H54 (cell line): Measurements from ENCODE around the gene ZNF441.
"Not testable (repeated sequence)": the region's sequence is repeated elsewhere in the genome, so short reads cannot be mapped to it uniquely, and the experiment has no call there.

ENCODE experiments used
- DNase-seq: peaks from one replicate; pipeline ENCODE4 v3.0.0; 2011; ENCODE audit warnings: low spot score, mixed read lengths; ENCODE audit not compliant: insufficient read length
- FAIRE-seq: peaks from 3 replicates; lab custom pipeline; 2011; peaks lifted over from hg19 to GRCh38; lab: Jason Lieb, UNC
- POLR2A ChIP-seq: IDR thresholded peaks from 2 replicates; pipeline ENCODE4 v1.6.1; 2011; ENCODE audit warnings: low read depth, mild to moderate bottlenecking, low read length

Gene ZNF441

DNA sequence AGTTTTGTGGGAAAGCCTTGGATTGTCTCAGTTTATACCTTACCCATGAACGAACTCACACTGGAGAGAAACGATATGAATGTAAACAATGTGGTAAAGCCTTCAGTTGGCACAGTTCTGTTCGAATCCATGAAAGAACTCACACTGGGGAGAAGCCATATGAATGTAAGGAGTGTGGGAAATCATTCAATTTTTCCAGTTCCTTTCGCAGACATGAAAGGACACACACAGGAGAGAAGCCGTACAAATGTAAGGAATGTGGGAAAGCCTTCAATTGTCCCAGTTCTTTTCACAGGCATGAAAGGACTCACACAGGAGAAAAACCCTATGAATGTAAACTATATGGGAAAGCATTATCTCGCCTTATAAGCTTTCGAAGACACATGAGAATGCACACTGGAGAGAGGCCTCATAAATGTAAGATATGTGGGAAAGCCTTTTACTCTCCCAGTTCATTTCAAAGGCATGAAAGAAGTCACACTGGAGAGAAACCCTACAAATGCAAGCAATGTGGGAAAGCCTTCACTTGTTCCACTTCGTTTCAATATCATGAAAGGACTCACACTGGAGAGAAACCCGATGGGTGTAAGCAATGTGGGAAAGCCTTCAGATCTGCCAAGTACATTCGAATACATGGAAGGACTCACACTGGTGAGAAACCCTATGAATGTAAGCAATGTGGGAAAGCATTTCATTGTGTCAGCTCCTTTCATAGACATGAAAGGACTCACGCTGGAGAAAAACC lies 39.7 kb downstream of the ZNF441 start:
- no peak for FAIRE-seq

DNA sequence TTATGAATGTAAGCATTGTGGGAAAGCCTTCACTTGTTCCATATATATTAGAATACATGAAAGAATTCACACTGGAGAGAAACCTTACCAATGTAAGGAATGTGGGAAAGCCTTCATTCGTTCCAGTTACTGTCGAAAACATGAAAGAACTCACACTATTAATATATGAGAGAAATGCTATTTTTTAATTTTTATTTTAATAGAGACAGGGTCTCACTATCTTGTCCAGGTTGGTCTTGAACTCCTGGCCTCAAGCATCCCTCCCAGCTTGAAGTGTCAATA lies 40.2 kb downstream of the ZNF441 start:
- no peak for TF ChIP-seq POLR2A
- DNase-seq = no peak
- no peak for FAIRE-seq

More for the DNA sequence above, 39.7 kb downstream of the ZNF441 start:
- no peak for TF ChIP-seq POLR2A
- DNase-seq = no peak

DNA sequence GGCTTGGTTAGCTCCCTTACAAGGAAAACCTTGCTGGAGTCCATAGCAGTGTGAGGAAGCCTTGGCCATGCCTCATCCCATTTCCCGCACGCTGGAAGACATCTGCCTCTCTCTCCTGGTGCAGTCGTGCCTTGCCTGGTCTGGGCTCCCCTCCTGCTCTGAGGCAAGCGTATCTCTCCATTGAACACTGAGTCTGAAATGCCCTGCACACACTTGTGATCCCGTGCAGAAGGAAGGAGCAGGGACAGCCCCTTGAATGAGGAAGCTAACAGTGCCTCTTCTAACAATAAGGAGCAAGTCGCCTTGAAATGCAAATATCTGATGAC lies 46.9 kb downstream of the ZNF441 start:
- TF ChIP-seq POLR2A = no peak
- DNase-seq (no peak), FAIRE-seq (no peak)

DNA sequence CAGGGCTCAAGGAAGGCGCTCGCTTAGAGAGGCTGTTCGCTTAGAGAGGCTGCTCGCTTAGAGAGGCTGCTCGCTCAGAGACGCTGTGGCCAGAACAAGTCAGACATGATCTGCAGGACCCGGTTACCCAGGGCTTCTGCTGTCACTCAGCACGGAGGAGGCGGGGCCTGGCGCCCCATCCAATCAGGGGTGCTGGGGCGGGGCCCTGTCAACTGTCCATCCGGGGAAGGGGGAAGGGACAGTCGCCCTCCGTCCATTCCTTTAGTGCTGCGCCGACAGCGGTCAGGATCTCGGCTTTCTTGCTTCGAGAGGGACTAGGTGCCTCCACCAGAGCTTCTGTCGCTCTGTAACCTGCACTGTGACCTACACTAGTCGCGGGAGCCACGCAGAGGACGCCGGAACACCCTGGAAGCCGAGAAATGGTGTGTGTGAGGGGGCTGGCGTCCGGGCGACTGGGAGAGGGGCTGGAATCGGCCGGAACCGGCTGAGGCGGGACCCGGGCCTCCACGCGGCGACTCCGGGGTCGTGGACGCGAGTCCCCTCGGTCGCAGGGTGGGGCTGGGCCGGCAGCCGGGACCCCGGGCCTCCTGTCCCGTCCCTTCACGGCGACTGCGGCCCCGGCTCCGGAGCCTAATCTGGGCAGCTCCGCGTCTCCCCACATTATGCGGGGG lies 47.4 kb downstream of the ZNF441 start, which contains the start of gene ZNF440:
ZNF440 (plus strand) TSS at position 245 of the 671 bp plus-strand sequence; CDS start at position 420, 175 bp downstream.
- DNase-seq (peak; percentile 96), FAIRE-seq (peak; percentile 48)
- peak; percentile 94 for TF ChIP-seq POLR2A

DNA sequence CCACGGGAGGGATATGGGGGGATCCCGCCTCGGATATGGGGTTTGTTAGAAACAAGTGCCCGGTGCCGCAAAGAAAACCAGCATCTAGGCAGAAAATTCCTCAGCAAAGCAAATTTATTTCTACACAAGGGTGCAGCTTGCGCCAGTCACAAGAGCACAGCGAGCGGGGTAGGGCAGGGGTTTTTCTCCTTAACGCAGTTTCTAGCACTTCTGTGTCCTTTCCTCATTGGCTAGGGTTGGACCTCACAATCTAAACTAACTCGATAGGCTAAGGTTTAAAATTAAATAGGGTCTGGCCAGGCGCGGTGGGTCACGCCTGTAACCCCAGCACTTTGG lies 47.9 kb downstream of the ZNF441 start:
- no peak for DNase-seq
- no peak for TF ChIP-seq POLR2A
- no peak for FAIRE-seq

DNA sequence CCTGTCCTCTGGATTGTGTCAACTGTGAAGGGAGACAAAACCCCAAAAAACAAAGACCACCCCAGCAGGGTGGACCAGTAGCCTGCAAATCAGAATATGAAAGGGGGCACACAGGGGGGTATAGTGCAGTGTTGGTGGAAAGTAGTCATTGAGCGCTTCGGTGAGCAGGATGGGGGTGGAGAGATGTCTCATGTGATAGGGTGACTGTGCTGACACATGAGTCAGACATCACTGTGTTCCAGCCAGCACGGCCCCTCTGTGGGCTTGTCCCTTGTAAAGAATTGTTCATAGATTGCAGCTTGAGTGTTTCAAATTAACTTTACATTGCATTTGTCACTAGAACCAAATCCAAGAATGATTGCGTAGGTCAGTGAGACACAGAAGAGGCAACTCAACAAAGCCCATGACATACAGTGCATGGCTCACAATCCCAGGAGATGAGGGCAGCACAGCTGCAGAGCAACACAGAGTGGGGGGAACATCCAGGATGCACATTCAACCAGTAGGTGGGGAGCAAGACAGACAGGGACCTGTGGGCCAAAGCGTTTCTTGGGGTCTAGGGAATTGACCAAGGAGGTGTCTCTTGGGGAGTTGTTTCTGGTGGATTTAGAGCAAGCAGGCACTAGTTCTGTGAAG lies 54.8 kb downstream of the ZNF441 start:
- DNase-seq = no peak
- no peak for FAIRE-seq
- TF ChIP-seq POLR2A = no peak

DNA sequence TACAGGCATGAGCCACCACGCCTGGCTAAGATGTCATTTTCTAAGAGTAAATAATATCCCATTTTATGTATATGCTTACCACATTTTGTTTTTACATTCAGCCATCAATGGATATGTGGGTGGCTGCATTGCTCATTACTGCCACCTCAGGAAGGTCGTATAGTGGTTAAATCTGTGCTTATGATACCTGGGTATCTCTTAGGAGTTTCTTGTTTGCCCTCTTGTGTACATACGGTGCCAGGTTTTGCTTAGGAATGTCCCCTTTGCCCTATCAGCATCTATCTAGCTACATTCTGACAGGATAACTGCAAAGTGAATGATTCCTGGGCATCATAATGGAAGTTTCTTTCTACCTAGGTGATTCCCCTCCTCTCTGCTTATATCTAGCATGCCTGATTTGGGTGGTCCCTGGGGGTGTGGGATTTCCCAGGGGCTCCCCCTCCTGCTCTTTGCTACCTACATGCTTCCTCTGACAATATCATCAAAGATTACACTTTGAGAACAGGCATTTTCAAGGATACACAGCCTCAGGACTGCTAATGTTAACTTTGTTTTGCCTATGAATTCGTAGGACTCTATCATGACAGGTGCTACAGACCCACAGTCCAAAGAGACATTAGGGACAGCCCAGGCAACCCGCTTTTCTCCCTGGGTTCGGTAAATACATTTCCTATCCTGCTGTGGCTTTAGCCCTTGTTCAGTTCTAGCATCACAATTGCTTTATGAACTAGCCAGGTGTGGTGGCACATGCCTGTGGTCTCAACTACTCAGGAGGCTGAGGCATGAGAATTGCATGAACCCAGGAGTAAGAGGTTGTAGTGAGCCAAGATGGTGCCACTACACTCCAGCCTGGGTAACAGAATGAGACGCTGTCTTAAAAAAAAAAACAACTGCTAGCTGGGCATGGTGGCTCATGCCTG lies 62.4 kb downstream of the ZNF441 start:
- DNase-seq = not testable (repeated sequence)
- FAIRE-seq = peak; percentile 6

DNA sequence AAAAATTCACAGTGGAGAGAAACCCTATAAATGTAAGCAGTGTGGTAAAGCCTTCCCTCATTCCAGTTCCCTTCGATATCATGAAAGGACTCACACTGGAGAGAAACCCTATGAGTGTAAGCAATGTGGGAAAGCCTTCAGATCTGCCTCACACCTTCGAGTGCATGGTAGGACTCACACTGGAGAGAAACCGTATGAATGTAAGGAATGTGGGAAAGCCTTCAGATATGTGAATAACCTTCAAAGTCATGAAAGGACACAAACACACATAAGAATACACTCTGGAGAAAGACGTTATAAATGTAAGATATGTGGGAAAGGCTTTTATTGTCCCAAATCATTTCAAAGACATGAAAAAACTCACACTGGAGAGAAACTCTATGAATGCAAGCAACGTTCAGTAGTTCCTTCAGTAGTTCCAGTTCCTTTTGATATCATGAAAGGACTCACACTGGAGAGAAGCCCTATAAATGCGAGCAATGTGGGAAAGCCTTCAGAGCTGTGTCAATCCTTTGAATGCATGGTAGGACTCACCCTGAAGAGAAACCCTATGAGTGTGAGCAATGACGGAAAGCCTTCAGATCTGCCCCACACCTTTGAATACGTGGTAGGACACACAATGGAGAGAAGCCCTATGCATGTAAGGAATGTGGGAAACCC lies 65.6 kb downstream of the ZNF441 start:
- DNase-seq (no peak), FAIRE-seq (no peak)
- no peak for TF ChIP-seq POLR2A

DNA sequence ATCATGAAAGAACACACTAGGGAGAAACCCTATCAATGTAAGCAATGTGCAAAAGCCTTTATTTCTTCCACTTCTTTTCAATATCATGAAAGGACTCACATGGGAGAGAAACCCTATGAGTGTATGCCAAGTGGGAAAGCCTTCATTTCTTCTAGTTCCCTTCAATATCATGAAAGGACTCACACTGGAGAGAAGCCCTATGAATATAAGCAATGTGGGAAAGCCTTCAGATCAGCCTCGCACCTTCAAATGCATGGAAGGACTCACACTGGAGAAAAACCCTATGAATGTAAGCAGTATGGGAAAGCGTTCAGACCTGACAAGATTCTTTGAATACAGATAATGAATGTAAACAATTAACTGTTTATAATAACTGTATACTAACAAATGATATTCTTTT lies 66.7 kb downstream of the ZNF441 start:
- no peak for FAIRE-seq
- TF ChIP-seq POLR2A = no peak
- DNase-seq = no peak
